GM19397 (cell line): Measurements from ENCODE around the gene NPIPB8.
"Not testable (repeated sequence)": the region's sequence is repeated elsewhere in the genome, so short reads cannot be mapped to it uniquely, and the experiment has no call there.

ENCODE experiments used
- ATAC-seq: cut with Tn5 transposase; IDR thresholded peaks from one replicate; pipeline ENCODE4 v1.9.1; 2021; ENCODE audit warnings: mild to moderate bottlenecking, moderate library complexity; ENCODE audit not compliant: unreplicated experiment

Gene NPIPB8

DNA sequence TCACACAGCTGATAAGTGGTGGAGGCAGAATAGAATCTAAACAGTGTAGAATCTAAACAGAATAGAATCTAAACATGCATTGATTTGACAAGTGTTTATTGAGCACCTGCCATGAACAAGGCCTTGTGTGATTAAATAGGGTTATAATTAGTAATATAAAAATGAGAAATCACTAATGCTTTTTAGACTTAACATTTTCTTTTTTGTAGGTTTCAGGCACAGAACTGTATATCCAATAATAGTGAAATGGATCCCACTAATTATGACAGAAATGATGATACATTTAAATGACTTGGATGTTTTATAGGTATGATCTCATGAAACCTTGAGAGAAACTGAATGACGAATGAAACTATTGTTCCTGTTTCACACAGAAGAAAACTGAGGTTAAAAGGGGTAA lies at the start of gene NPIPB8:
Gene NPIPB8 (plus strand): TSS at position 301 of the 400 bp plus-strand sequence. CDS start 296 bp downstream, outside the sequence.
- not testable (repeated sequence) for ATAC-seq

DNA sequence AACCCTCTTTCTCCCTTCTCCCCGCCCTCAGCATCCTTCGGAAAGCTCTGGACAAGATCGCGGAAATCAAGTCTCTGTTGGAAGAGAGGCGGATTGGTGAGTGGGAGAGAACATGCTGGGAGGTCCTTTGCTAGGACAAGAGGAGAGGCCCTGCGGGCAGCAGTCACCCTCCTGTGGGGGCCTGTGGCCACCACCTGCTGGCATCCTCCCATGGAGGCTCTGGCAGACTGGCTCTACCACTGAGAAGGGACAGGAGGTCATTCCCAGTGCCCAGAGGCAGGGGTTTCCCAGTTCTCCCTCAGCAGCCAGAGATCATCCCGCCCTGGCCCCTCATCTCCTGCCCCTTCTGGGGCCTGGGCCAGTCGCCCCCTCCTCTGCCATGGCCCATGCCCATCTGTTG lies 48.8 kb upstream of the NPIPB8 start:
- no peak for ATAC-seq

GRCh38 chr16:28589930-28590329 lies 47.9 kb upstream of the NPIPB8 start:
- ATAC-seq, result no peak

DNA sequence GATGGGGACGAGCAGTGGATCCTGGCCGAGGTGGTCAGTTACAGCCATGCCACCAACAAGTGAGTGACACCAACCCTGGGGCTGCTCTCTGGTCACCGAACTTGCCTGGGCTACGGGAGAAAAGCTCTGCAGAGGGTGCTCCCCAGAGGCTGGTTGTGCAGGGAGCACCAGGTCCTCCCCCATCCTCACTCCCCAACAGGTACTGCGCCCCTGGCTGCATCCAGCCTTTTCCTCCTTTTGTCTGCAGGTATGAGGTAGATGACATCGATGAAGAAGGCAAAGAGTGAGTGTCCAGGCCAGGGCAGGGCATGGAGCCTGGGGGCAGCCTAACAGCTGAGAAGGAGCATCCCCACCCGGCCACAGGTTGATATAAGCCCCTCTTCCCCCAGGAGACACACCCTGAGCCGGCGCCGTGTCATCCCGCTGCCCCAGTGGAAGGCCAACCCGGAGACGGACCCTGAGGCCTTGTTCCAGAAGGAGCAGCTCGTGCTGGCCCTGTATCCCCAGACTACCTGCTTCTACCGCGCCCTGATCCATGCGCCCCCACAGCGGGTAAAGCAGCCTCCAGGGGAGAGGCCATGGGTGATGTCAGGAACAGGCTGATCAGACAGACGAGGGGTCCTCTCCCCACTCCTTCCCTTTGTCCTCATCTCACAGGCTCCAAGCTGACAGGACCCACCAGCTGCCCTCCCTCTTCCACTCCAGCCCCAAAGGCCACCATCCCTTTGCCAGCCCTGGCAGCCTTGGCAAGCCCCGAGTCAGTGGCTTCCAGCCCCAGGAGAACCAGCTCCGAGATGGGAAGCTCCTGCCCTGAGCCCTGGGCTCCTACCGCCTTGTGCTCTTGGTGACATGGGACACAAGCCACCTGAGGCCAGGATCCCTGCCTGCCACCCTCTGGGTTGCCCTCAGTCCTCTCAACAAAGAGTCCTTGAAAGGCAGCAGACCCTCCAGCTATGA lies 47.2 kb upstream of the NPIPB8 start:
- no peak for ATAC-seq

DNA sequence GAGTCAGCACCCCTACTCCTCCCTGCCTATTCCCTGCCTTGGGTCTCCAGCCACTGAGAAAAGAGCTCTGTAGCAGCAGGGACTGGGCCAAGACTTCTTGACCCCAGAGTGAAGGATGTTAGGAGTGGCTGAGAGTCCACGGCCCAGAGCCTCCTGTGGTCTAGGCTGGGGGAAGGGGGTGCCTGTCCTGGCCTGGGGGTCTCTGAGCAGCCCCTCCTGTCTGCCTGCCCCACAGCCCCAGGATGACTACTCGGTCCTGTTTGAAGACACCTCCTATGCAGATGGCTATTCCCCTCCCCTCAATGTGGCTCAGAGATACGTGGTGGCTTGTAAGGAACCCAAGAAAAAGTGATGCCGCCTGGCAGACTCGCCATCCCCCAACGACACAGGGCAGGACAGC lies 46.5 kb upstream of the NPIPB8 start:
- no peak for ATAC-seq

GRCh38 chr16:28592511-28592910 lies 45.4 kb upstream of the NPIPB8 start:
- no peak for ATAC-seq

DNA sequence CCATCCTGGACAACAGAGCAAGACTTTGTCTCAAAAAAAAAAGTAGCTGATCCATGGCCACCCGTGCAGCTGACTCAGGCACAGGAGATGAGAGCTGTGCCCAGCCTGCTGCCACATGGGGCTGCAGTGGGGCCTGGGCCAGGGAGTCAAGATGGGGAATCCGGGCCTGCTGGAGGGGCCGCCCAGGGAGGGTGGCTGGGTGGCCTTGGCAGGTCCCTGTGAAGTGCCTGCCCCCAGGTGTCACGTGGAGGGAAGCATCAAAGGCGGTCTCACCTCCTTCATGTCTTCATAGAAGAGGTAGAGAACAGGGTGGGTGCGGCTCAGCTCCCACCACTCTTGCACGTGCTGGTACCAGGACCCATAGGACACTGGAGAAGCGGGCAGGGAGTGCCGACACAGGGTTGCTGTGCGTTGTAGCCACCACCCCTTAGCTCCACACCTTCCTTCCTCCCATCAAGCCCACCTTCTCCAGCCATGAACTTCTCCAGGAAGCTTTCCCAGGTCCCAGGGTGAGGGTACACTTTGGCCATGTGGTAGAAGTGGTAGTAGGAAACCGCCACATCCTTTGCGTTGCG lies 44.8 kb upstream of the NPIPB8 start:
- no peak for ATAC-seq

DNA sequence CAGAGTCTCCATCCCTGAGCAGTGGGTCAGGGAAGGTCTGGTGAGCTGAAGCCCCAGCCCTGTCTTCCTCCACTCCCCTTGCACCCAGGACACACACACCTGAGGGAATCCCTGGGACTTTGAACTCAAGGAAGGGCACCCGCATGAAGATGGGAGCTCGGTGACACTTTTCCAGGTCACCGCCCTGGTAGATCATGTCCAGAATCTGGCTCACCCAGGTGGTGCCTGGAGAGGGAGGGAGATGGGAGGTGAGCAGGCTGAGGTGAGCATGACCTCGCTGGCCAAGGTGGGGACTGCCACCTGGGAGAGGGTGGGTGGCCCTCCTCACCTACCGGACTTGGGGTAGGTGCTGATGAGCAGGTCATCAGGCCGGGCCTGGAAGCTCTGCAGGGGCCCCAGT lies 42.4 kb upstream of the NPIPB8 start:
- not testable (repeated sequence) for ATAC-seq

DNA sequence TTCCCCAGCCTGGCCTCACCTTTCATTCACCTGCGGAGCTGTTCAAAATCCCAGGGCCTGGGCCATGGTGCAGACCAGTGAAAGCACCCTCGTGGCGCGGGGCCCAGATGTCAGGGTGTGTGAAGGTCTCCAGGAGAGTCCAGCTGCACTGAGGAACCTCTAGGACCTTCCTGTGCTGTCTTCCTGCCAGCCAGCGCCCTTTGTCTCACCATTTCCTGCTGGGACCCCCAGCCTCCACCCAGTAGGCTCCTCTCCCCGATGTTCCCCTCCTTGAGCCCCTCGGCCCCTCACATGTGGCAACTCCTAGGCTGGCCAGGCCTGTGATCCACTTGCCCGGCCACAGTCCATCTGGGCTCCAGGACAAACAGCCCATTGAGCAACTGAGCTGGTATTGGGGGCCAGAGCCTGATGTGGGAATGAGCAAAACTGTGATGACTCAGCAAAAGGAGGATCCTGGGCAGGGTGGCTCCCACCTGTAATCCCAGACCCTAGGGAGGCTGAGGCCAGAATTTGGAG lies 41.7 kb upstream of the NPIPB8 start:
- ATAC-seq, result no peak

DNA sequence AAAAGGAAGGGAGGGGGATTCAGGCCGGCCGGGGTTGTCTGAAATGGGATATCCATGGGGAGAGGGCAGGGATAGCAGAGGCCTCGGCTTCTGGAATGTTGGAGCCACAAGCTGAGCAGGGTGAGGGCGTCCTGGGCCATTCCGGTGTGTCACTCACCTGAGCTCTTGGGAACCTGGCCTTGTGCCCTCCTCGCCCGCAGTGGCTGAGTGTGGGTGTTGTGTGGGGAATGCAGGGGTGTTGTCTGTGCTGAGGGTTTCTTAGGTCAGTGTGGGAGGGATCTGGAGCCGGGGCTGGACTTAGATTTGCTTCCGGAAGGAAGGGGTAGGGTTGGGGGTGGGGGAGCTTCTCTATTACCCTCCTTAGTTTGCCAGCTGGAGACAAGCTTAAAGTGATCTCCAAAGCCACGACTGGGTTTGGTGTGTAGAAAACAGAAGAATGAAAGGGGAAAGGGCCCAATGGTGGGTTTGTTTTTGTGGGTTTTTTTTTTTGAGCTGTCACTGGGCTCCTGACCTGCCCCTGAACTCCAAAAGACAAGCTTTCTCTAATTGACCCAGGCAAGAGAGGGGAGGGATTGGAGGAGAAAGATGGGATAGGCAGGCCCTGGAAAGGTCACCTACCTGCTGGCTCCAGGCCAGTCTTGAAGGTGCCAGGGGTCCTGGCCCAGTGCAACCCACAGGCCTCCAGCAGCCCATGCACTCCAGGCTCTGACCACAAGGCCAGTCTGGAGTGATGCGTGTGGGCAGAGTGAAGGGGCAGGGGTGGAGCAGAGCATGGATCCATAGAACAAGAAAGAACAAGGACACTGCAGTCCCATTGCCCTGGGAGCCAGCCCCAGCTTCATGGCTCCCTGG lies 40.8 kb upstream of the NPIPB8 start, which contains the start of gene SULT1A2:
Gene SULT1A2 (minus strand): TSS at position 211 of the 852 bp plus-strand sequence. CDS start 1,120 bp downstream, outside the sequence.
- ATAC-seq, result no peak

GRCh38 chr16:28597692-28598261 lies 40.1 kb upstream of the NPIPB8 start:
- ATAC-seq, result no peak

DNA sequence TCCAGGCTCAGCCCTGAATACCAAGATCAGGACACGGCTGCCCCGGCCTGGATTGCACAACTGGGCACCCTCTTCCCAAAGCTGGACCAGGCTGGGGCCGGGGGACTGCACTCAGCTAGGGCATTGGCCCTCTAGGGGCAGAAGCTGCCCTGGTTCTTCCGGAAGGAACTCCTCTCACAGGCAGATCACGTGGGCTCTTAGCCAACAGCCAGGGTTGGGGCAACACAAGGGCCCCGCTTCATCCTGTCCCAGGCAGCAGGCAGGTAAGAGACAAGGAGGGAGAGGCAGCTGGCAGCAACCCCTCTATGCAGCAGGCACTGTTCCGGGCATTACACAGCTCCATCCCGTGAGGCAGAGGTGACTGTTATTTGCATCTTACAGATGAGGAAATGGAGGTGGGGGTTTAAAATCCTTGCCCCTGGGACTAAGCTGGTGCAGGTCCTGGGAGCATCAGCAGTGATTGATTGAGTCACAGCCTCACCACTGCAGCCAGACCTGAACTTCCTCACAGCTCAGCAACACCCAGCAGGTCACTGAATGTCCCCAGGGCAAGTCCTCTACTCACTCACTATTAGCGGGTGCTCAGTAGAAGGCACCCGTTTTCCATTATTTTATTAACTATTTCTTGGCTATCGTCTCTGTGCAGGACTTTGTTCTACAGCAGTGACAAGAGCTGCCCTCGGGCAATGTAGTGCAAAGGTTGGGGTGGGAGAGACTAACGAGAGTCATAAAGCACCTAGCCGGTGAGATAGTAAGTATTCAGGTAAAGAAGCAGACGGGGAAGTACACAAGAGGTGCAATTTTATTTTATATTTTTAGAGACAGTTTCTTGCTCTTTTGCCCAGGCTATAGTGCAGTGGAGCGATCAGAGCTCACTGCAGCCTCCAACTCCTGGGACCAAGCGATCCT lies 38.2 kb upstream of the NPIPB8 start:
- not testable (repeated sequence) for ATAC-seq

- ATAC-seq, result not testable (repeated sequence)
Measured at GRCh38 chr16:28600965-28601364, 36.9 kb upstream of the NPIPB8 start.

GRCh38 chr16:28601589-28601988 lies 36.3 kb upstream of the NPIPB8 start:
- ATAC-seq, result not testable (repeated sequence)

GRCh38 chr16:28602062-28602461 lies 35.8 kb upstream of the NPIPB8 start:
- not testable (repeated sequence) for ATAC-seq

- ATAC-seq, result no peak
Measured at GRCh38 chr16:28602529-28602928, 35.3 kb upstream of the NPIPB8 start.

DNA sequence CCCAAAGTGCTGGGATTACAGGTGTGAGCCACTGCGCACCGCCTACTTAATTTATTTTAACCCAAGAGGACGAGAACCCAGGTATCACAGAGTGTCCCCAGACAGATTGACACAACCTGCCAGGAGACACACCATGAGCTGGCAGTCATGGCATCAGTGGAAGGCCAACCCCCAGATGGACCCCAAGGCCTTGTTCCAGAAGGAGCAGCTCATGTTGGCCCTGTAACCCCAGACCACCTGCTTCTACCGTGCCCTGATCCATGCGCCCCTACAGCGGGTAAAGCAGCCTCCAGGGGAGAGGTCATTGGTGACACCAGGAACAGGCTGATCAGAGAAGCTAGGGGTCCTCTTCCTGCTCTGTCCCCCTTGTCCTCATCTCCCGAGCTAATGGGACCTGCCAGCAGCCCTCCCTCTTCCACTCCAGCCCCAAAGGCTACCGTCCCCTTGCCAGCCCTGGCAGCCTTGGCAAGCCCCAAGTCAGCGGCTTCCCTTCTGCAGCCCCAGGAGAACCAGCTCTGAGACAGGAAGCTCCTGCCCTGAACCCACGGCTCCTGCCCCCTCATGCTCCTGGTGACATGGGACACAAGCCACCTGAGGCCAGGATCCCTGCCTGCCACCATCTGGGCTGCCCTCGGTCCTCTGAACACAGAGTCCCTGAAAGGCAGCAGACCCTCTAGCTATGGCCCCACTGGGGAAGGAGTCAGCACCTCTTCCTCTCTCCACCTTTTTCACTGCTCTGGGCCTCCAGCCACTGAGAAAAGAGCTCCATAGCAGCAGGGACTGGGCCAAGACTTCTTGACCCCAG lies 34.3 kb upstream of the NPIPB8 start:
- ATAC-seq, result no peak

DNA sequence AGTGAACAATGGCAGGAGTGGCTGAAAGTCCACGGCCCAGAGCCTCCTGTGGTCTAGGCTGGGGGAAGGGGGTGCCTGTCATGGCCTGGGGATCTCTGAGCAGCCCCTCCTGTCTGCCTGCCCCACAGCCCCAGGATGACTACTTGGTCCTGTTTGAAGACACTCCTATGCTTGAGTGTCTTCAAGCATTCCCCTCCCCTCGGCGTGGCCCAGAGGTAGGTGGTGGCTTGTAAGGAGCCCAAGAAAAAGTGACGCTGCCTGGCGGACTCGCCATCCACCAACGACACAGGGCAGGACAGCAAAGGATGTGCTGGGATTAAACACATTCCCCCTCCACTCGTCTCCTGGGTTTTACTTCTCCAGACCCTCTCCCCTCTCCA lies 33.7 kb upstream of the NPIPB8 start:
- ATAC-seq, result no peak
